Measurements from ENCODE around the gene TRNAU1AP. TPM values are rescaled to one million over a fixed set of nuclear protein-coding genes. Genes with fewer than 3 reads are reported as not detected.
"Not testable (repeated sequence)": the region's sequence is repeated elsewhere in the genome, so short reads cannot be mapped to it uniquely, and the experiment has no call there.

The TRNAU1AP gene
- total and polyA plus RNA-seq, 2 of the 13 experiments (the other 11 are each of a cell fraction or from before 2014, with no cell fraction given) = 29.0 to 42.9 TPM

GRCh38 chr1:28596276-28596675 lies 43.4 kb downstream of the TRNAU1AP start:
- H3K9ac ChIP-seq (ENCODE audit: insufficient read depth, low read depth, low read length); FAIRE-seq; CTCF ChIA-PET (ENCODE audit: low intra/inter-chr PET ratio, low total read pairs); BruUV-seq (replicated peaks); ATAC-seq; H3K27me3 ChIP-seq (ENCODE audit: control insufficient read depth in 1 of 2, insufficient read depth in 2 of 2, low read length in 2 of 2); H3K4me2 ChIP-seq (ENCODE audit: low read depth, low read length); H3K36me3 ChIP-seq (replicated peaks in 1 of 2; ENCODE audit: control insufficient read depth in 1 of 2, insufficient read depth in 2 of 2, low read length in 2 of 2); intact Hi-C loops (cut with micrococcal nuclease; ENCODE audit: unreplicated experiment); DNase-seq (ENCODE audit: low spot score); H3K4me3 ChIP-seq (replicated peaks in 1 of 3; ENCODE audit: insufficient read depth in 1 of 3, low read depth in 2 of 3, low read length in 3 of 3); H3K9me3 ChIP-seq (ENCODE audit: low read length); H2AFZ ChIP-seq (ENCODE audit: low read length); H3K27ac ChIP-seq (ENCODE audit: extremely low read length, insufficient read depth, low read length): not testable (repeated sequence)
- POLR2A ChIA-PET = interaction anchor here (0.6 to 7.8 kb wide), 2 partner anchors 17 to 21 kb away, joined by 3 to 139 read pairs; no protein-coding TSS in a partner anchor
- 97% methylated on average over 11 of the region's 11 CpGs for WGBS (ENCODE audit: low lambda C conversion rate)
- peaks cover 14% of the 10 kb centered on the region for H3K79me2 ChIP-seq (ENCODE audit: insufficient read depth, low read length)
- peaks cover 34% of the 10 kb centered on the region for H3K4me1 ChIP-seq (ENCODE audit: insufficient read depth, low read length)
- in situ Hi-C loops (cut with HindIII; ENCODE audit: extremely low pct_ligation_motif_present, low pct_unique_long_range_greater_than_20kb) = loop anchor here (25.0 kb wide), 1 partner anchor 359 kb away; the partner anchor contains the start of genes ATP5IF1 and DNAJC8
- peak; percentile 72; the same call in 1 of the 2 replicates for TF ChIP-seq ZC3H13 (CRISPR knock-in tag; IDR thresholded peaks at IDR 0.05)
- H4K20me1 ChIP-seq (ENCODE audit: insufficient read depth, low read length) = peaks cover 11% of the 10 kb centered on the region; the same call in 1 of the 2 replicates

DNA sequence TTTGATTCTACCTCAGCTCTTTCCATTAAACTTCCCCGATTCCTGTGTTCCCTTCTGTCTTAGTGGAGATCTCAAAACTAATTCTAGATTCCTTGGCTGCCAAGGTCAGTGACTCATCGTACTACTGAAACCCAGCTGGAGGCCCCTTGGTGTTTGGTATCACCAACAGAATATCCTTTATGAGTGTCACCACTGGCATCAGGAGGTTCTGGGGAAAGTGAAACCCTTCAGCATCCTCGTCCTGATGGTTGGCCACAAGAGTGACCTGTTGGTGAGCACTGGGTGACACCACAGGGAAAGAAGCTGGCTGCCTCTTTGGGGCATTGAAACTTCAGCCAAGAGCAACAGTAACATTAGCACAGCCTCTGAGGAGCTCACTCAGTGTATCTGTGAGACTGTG lies 48.8 kb downstream of the TRNAU1AP start:
- ChIA-PET POLR2A (interaction anchor here (1.5 to 3.3 kb wide), 2 partner anchors 20 to 84 kb away, joined by 7 to 39 read pairs; no protein-coding TSS in a partner anchor), CTCF (ENCODE audit: low intra/inter-chr PET ratio, low total read pairs) (interaction anchor here (2.3 kb wide), 1 partner anchor 84 kb away, joined by 7 read pairs; no protein-coding TSS in a partner anchor)
- BruUV-seq (replicated peaks) = no TSS peak
- intact Hi-C loops (cut with micrococcal nuclease; ENCODE audit: unreplicated experiment) = loop anchor here (1.0 to 5.0 kb wide), 2 partner anchors 83 to 244 kb away; no protein-coding TSS in a partner anchor
- Histone ChIP-seq H3K79me2 (ENCODE audit: insufficient read depth, low read length) (no peaks in the 10 kb centered on the region), H3K9ac (ENCODE audit: insufficient read depth, low read depth, low read length) (no peak overlapping the region), H2AFZ (ENCODE audit: low read length) (no peak overlapping the region), H3K27ac (ENCODE audit: extremely low read length, insufficient read depth, low read length) (no peak overlapping the region), H3K4me3 (replicated peaks in 1 of 3; ENCODE audit: insufficient read depth in 1 of 3, low read depth in 2 of 3, low read length in 3 of 3) (no peak overlapping the region), H3K4me1 (ENCODE audit: insufficient read depth, low read length) (peaks cover 30% of the 10 kb centered on the region), H3K27me3 (ENCODE audit: control insufficient read depth in 1 of 2, insufficient read depth in 2 of 2, low read length in 2 of 2) (no peaks in the 10 kb centered on the region), H4K20me1 (ENCODE audit: insufficient read depth, low read length) (no peaks in the 10 kb centered on the region), H3K9me3 (ENCODE audit: low read length) (no peaks in the 10 kb centered on the region), H3K36me3 (replicated peaks in 1 of 2; ENCODE audit: control insufficient read depth in 1 of 2, insufficient read depth in 2 of 2, low read length in 2 of 2) (peaks cover 0 to 4% of the 10 kb centered on the region in 2 experiments; a peak in 2 of 5 replicates), H3K4me2 (ENCODE audit: low read depth, low read length) (no peak overlapping the region)
- WGBS (ENCODE audit: low lambda C conversion rate) = 92% methylated on average over 3 of the region's 3 CpGs
- DNase-seq (ENCODE audit: low spot score) = no peak
- FAIRE-seq = no peak
- no peak for ATAC-seq
- in situ Hi-C loops (cut with HindIII; ENCODE audit: extremely low pct_ligation_motif_present, low pct_unique_long_range_greater_than_20kb) = loop anchor here (5.0 to 25.0 kb wide), 2 partner anchors 84 to 189 kb away; no protein-coding TSS in a partner anchor
- TF ChIP-seq ZNF546 (CRISPR knock-in tag; conservative IDR thresholded peaks at IDR 0.05) = no peak
- TF ChIP-seq STAG1 (CRISPR knock-in tag; IDR thresholded peaks at IDR 0.05) = no peak
- TF ChIP-seq NR2C2 (CRISPR knock-in tag; IDR thresholded peaks at IDR 0.05; ENCODE audit: borderline replicate concordance) = no peak
- TF ChIP-seq ISL2 (CRISPR knock-in tag; IDR thresholded peaks at IDR 0.05) = no peak
- no peak for TF ChIP-seq TEAD3 (CRISPR knock-in tag; optimal IDR thresholded peaks at IDR 0.05; ENCODE audit: borderline replicate concordance)
- TF ChIP-seq ZNF557 (CRISPR knock-in tag; IDR thresholded peaks at IDR 0.05) = no peak
- TF ChIP-seq KLF13 (CRISPR knock-in tag; IDR thresholded peaks at IDR 0.05) = no peak
- TF ChIP-seq ZNF777 (CRISPR knock-in tag; IDR thresholded peaks at IDR 0.05) = no peak
- TF ChIP-seq ZNF687 (CRISPR knock-in tag; IDR thresholded peaks at IDR 0.05) = no peak
- TF ChIP-seq SMAD9 (CRISPR knock-in tag; IDR thresholded peaks at IDR 0.05) = no peak
- no peak for TF ChIP-seq ARID2 (CRISPR knock-in tag; IDR thresholded peaks at IDR 0.05; ENCODE audit: borderline replicate concordance)
- no peak for TF ChIP-seq FLYWCH1 (CRISPR knock-in tag; IDR thresholded peaks at IDR 0.05)
- no peak for TF ChIP-seq TBX3 (IDR thresholded peaks at IDR 0.05; ENCODE audit: borderline replicate concordance)
- TF ChIP-seq ZNF556 (CRISPR knock-in tag; IDR thresholded peaks at IDR 0.05; ENCODE audit: borderline replicate concordance) = no peak
